GM21717 (cell line): ENCODE data around the gene TCEAL8.

Experiments used
- ATAC-seq: cut with Tn5 transposase; IDR thresholded peaks from one replicate; pipeline ENCODE4 v1.9.1; 2021; ENCODE audit warnings: mild to moderate bottlenecking, moderate library complexity; ENCODE audit not compliant: unreplicated experiment

The TCEAL8 gene

GRCh38 chrX:103215425-103215991 is 39.4 kb downstream of the TCEAL8 start:
- peak; percentile 34 for ATAC-seq

- peak; percentile 91 for ATAC-seq
Observed at GRCh38 chrX:103214870-103215424, 40.0 kb downstream of the TCEAL8 start, which contains the start of gene BEX4. BEX4 (plus strand) TSS chrX:103215108; CDS start chrX:103216154, 1,046 bp downstream.

DNA sequence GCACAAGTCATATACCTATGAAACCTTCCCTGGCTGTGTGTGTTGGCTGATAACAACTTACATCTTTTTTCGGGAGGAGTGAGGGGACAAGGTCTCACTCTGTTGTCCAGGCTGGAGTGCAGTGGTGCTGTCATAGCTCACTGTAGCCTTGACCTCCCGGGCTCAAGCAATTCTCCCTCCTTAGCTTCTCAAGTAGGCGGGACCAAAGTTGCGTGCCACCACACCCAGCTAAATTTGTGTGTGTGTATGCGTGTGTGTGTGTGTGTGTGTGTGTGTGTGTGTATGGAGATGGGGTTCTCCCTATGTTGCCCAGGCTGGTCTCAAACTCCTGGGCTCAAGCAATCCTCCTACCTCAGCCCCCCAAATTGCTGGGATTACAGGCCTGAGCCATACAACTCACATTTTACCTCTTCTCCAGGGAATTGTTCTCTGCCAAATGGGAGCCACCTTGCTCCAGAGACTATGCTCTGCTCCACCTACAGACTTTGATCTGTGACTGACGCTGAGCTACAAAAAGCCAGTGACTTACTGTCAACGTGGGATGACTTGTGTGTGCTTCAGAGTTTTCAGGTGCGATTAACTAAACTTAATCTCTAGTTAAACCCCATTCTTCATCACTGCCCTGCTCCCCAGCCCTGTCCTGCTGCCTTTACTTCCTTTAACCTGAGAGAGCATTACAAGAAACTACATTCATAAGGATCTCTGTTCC is 42.1 kb downstream of the TCEAL8 start:
- no peak for ATAC-seq

GRCh38 chrX:103211012-103211715 is 43.8 kb downstream of the TCEAL8 start:
- no peak for ATAC-seq

GRCh38 chrX:103210056-103210455 is 44.9 kb downstream of the TCEAL8 start:
- ATAC-seq: no peak
